ENCODE data around the gene GIN1. TPM values are rescaled to one million over a fixed set of nuclear protein-coding genes. Genes with fewer than 3 reads are reported as not detected.

GIN1 gene
- total and polyA plus RNA-seq, 9 of the 15 experiments (the other 6 are each of a cell fraction or from before 2014, with no cell fraction given) = 2.4 to 9.8 (median 7.8) TPM

GRCh38 chr5:103119765-103120606 lies at the start of gene GIN1, which contains the start of gene PPIP5K2 (continued):
- TF ChIP-seq, protein P1, sequence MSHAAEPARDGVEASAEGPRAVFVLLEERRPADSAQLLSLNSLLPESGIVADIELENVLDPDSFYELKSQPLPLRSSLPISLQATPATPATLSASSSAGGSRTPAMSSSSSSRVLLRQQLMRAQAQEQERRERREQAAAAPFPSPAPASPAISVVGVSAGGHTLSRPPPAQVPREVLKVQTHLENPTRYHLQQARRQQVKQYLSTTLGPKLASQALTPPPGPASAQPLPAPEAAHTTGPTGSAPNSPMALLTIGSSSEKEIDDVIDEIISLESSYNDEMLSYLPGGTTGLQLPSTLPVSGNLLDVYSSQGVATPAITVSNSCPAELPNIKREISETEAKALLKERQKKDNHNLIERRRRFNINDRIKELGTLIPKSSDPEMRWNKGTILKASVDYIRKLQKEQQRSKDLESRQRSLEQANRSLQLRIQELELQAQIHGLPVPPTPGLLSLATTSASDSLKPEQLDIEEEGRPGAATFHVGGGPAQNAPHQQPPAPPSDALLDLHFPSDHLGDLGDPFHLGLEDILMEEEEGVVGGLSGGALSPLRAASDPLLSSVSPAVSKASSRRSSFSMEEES (CRISPR knock-in tag; IDR thresholded peaks at IDR 0.05) = no peak
- TF ChIP-seq MYNN (IDR thresholded peaks at IDR 0.05) = peak; percentile 5; the same call in 1 of the 2 replicates
- no peak for TF ChIP-seq MYNN (CRISPR knock-in tag; IDR thresholded peaks at IDR 0.05)
- TF ChIP-seq, protein P2, sequence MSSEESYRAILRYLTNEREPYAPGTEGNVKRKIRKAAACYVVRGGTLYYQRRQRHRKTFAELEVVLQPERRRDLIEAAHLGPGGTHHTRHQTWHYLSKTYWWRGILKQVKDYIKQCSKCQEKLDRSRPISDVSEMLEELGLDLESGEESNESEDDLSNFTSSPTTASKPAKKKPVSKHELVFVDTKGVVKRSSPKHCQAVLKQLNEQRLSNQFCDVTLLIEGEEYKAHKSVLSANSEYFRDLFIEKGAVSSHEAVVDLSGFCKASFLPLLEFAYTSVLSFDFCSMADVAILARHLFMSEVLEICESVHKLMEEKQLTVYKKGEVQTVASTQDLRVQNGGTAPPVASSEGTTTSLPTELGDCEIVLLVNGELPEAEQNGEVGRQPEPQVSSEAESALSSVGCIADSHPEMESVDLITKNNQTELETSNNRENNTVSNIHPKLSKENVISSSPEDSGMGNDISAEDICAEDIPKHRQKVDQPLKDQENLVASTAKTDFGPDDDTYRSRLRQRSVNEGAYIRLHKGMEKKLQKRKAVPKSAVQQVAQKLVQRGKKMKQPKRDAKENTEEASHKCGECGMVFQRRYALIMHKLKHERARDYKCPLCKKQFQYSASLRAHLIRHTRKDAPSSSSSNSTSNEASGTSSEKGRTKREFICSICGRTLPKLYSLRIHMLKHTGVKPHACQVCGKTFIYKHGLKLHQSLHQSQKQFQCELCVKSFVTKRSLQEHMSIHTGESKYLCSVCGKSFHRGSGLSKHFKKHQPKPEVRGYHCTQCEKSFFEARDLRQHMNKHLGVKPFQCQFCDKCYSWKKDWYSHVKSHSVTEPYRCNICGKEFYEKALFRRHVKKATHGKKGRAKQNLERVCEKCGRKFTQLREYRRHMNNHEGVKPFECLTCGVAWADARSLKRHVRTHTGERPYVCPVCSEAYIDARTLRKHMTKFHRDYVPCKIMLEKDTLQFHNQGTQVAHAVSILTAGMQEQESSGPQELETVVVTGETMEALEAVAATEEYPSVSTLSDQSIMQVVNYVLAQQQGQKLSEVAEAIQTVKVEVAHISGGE (CRISPR knock-in tag; IDR thresholded peaks at IDR 0.05) = peak; percentile 97 to 100 (median 100)
- no peak for TF ChIP-seq HSF4 (CRISPR knock-in tag; IDR thresholded peaks at IDR 0.05; ENCODE audit: borderline replicate concordance)
- no peak for TF ChIP-seq RBBP5 (IDR thresholded peaks at IDR 0.05; ENCODE audit: borderline replicate concordance, insufficient read depth, low read length, poor library complexity, severe bottlenecking)
- peak; percentile 100 for TF ChIP-seq GABPB1 (CRISPR knock-in tag; IDR thresholded peaks at IDR 0.05)
- no peak for TF ChIP-seq EGR1 (conservative IDR thresholded peaks at IDR 0.05)
- no peak for TF ChIP-seq HEY1 (CRISPR knock-in tag; IDR thresholded peaks at IDR 0.05; ENCODE audit: borderline replicate concordance)
- no peak for TF ChIP-seq ZNF707 (CRISPR knock-in tag; conservative IDR thresholded peaks at IDR 0.05)
- TF ChIP-seq SPI1 (IDR thresholded peaks at IDR 0.05; ENCODE audit: borderline replicate concordance, low read depth, low read length) = 0 out of 2 replicates have a peak, but pooled peaks have one; percentile 32
